ENCODE measurements around the gene SPARCL1.
"Not testable (repeated sequence)": the region's sequence is repeated elsewhere in the genome, so short reads cannot be mapped to it uniquely, and the experiment has no call there.

SPARCL1 gene

GRCh38 chr4:87498446-87498900 lies 30.7 kb downstream of the SPARCL1 start:
- Histone ChIP-seq H3K4me1 (ENCODE audit: insufficient read depth, low read length) (no peaks in the 10 kb centered on the region), H3K27ac (ENCODE audit: low read length) (no peak overlapping the region), H3K27me3 (ENCODE audit: insufficient read depth, low read length) (no peaks in the 10 kb centered on the region), H3K9ac (ENCODE audit: low read depth, low read length) (no peak overlapping the region), H3K9me3 (ENCODE audit: insufficient read depth, low read depth, low read length) (no peaks in the 10 kb centered on the region), H3K36me3 (ENCODE audit: insufficient read depth, low read depth, low read length) (no peaks in the 10 kb centered on the region), H3K4me3 (ENCODE audit: low read length) (no peak overlapping the region)

DNA sequence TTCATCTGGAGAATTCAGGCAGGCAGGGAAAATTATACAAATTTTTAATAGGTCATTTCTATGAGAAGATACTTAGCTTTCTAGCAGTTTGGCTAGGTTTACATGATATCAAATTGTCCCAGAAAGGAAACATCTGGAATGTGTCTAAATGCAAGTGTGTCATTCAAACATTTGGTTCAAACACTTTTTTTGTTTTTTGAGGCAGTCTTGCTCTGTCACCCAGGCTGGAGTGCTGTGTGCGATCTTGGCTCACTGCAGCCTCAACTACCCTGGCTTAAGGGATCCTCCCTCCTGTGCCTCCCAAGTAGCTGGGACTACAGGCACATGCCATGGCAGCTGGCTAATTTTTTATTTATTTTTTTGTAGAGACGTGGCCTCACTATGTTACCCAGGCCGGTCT lies 31.6 kb downstream of the SPARCL1 start:
- Histone ChIP-seq H3K9me3 (ENCODE audit: insufficient read depth, low read depth, low read length) (no peaks in the 10 kb centered on the region), H3K4me1 (ENCODE audit: insufficient read depth, low read length) (no peaks in the 10 kb centered on the region), H3K27ac (ENCODE audit: low read length) (no peak overlapping the region), H3K36me3 (ENCODE audit: insufficient read depth, low read depth, low read length) (no peaks in the 10 kb centered on the region), H3K27me3 (ENCODE audit: insufficient read depth, low read length) (no peaks in the 10 kb centered on the region), H3K4me3 (ENCODE audit: low read length) (no peak overlapping the region), H3K9ac (ENCODE audit: low read depth, low read length) (no peak overlapping the region)

- no peak overlapping the region for H3K9ac ChIP-seq (ENCODE audit: low read depth, low read length)
- no peaks in the 10 kb centered on the region for H3K27me3 ChIP-seq (ENCODE audit: insufficient read depth, low read length)
- H3K27ac ChIP-seq (ENCODE audit: low read length) = no peak overlapping the region
- no peaks in the 10 kb centered on the region for H3K4me1 ChIP-seq (ENCODE audit: insufficient read depth, low read length)
- no peaks in the 10 kb centered on the region for H3K9me3 ChIP-seq (ENCODE audit: insufficient read depth, low read depth, low read length)
- H3K36me3 ChIP-seq (ENCODE audit: insufficient read depth, low read depth, low read length) = no peaks in the 10 kb centered on the region
- H3K4me3 ChIP-seq (ENCODE audit: low read length) = no peak overlapping the region
Observed at GRCh38 chr4:87497159-87497558, 32.0 kb downstream of the SPARCL1 start.

DNA sequence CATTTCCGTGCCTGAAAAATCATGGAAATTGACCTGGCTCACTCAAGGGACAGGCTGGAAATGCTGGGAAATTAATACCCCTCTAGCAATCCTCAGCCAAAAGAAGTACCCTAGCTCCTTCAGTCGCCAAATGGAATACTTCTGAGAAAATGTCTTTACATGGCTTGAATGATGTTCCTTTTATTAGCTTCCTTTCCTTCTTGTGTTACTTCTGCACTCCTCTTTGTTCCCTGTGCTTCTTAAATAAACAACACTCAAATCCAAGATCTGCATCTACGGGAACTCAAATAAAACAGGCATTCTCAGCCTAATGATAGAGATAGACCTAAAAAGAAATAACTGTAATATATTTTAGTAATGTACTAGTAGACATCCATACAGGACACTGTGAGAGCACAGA lies 36.1 kb downstream of the SPARCL1 start:
- no peaks in the 10 kb centered on the region for H3K27me3 ChIP-seq (ENCODE audit: insufficient read depth, low read length)
- no peaks in the 10 kb centered on the region for H3K36me3 ChIP-seq (ENCODE audit: insufficient read depth, low read depth, low read length)
- no peak overlapping the region for H3K9ac ChIP-seq (ENCODE audit: low read depth, low read length)
- peaks cover 15% of the 10 kb centered on the region for H3K4me1 ChIP-seq (ENCODE audit: insufficient read depth, low read length)
- H3K4me3 ChIP-seq (ENCODE audit: low read length) = no peak overlapping the region
- H3K9me3 ChIP-seq (ENCODE audit: insufficient read depth, low read depth, low read length) = peaks cover 6% of the 10 kb centered on the region; the same call in 1 of the 2 replicates
- no peak overlapping the region for H3K27ac ChIP-seq (ENCODE audit: low read length)

DNA sequence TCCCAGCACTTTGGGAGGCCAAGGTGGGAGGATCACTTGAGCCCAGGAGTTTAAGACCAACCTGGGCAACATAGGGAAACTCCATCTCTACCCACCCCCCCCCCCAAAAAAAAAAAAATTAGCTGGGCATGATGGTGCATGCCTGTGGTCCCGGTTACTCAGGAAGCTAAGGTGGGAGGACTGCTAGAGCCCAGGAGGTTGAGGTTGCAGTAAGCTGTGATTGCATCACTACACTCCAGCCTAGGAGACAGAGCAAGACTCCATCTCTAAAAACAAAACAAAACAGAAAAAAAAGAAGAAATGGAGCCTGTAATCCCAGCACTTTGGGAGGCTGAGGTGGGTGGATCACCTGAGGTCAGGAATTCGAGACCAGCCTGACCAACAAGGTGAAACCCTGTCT lies 37.3 kb downstream of the SPARCL1 start:
- not testable (repeated sequence) for H3K36me3 ChIP-seq (ENCODE audit: insufficient read depth, low read depth, low read length); H3K27me3 ChIP-seq (ENCODE audit: insufficient read depth, low read length); H3K27ac ChIP-seq (ENCODE audit: low read length); H3K4me3 ChIP-seq (ENCODE audit: low read length); H3K9me3 ChIP-seq (ENCODE audit: insufficient read depth, low read depth, low read length); H3K9ac ChIP-seq (ENCODE audit: low read depth, low read length)
- peaks cover 15% of the 10 kb centered on the region for H3K4me1 ChIP-seq (ENCODE audit: insufficient read depth, low read length)

DNA sequence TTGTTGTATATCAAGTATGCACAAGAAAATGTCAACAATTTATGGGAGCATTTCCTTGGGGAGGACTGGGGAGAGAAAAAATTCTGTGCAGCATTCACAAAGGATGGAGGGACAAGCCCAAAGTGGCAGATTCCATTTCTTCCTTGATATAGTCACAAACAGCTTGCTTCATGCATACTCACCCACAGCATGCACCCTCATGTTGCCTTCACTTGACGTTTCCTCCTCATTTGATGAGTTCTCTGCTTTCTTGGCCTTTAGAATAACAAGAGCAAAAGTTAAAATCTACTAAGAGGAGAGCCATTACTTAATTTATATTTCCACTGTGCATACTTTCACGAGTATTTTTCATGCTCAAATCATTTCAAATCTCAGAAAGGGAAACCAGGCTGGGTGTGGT lies 37.7 kb downstream of the SPARCL1 start:
- Histone ChIP-seq H3K4me1 (ENCODE audit: insufficient read depth, low read length) (peaks cover 15% of the 10 kb centered on the region), H3K27ac (ENCODE audit: low read length) (no peak overlapping the region), H3K9ac (ENCODE audit: low read depth, low read length) (no peak overlapping the region), H3K9me3 (ENCODE audit: insufficient read depth, low read depth, low read length) (peaks cover 8% of the 10 kb centered on the region; the same call in 1 of the 2 replicates), H3K27me3 (ENCODE audit: insufficient read depth, low read length) (no peaks in the 10 kb centered on the region), H3K4me3 (ENCODE audit: low read length) (no peak overlapping the region), H3K36me3 (ENCODE audit: insufficient read depth, low read depth, low read length) (no peaks in the 10 kb centered on the region)

DNA sequence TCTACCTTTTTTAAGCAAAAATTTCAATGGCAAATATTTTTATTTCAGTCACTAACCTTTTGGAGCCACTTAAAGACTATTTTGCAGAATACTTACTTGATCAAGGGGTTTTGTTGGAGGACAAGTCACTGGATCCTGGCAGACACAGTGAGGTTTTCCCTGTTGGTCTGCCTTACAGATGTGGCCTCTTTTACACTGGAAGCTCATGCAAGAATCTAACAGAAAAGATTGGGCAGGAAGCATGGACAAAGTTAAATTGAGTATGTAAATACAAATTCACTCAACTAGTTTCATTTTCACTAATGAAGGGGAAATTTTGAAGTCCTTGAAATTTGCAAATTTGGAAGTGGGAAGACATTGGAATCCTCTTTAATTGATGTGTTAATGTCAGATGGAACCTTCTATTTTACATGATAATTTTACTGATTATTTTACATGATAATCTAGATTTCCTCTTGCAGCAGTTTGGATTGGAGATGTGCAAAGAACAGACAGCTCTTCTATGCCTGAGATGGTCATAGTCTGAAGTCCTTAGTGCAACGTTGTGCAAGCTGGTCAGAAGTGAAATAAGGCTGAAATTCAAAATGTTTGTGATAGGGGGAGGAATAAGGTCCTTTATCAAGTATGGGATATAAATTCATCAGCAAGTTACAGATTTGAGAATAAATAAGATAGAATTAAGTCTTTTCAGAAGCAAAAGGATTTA lies 38.4 kb downstream of the SPARCL1 start:
- Histone ChIP-seq H3K27ac (ENCODE audit: low read length) (peak overlapping the region; percentile 56), H3K4me3 (ENCODE audit: low read length) (no peak overlapping the region; the same call in 1 of the 2 replicates), H3K9me3 (ENCODE audit: insufficient read depth, low read depth, low read length) (peaks cover 8% of the 10 kb centered on the region; the same call in 1 of the 2 replicates), H3K36me3 (ENCODE audit: insufficient read depth, low read depth, low read length) (no peaks in the 10 kb centered on the region), H3K4me1 (ENCODE audit: insufficient read depth, low read length) (peaks cover 15% of the 10 kb centered on the region), H3K9ac (ENCODE audit: low read depth, low read length) (no peak overlapping the region), H3K27me3 (ENCODE audit: insufficient read depth, low read length) (no peaks in the 10 kb centered on the region)

DNA sequence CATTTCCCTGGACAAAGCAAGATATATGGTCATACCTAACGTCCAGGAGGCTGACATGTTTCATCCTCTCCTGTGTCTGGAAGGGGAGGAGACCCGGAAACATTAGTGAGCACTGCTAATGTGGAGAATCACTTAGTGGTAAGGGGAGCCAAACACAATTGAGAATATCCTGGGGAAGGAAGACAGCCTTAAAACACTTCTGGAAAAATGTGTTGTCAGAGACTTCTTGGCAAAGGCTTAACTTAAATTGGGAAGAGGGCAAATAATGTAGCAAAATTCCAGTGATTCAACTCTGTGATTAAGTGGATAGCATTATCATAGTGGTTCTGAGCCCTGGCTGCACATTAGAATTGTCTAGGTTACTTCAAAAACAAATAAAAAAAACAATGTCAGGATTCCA lies 39.5 kb downstream of the SPARCL1 start:
- peaks cover 8% of the 10 kb centered on the region; the same call in 1 of the 2 replicates for H3K9me3 ChIP-seq (ENCODE audit: insufficient read depth, low read depth, low read length)
- H3K4me3 ChIP-seq (ENCODE audit: low read length) = no peak overlapping the region
- no peaks in the 10 kb centered on the region for H3K36me3 ChIP-seq (ENCODE audit: insufficient read depth, low read depth, low read length)

DNA sequence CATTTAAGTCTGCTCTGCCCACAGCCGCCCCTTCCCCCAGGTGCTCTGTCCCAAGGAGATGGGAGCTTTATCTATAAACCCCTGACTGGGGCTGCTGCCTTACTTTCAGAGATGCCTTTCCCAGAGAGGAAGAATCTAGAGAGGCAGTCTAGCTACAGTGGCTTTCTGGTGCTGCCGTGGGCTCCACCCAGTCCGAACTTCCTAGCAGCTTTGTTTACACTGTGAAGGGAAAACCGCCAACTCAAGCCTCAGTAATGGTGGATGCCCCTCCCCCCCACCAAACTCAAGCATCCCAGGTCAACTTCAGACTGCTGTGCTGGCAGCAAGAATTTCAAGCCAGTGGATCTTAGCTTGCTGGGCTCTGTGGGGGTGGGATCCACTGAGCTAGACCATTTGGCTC lies 40.5 kb downstream of the SPARCL1 start:
- not testable (repeated sequence) for H3K9ac ChIP-seq (ENCODE audit: low read depth, low read length); H3K27me3 ChIP-seq (ENCODE audit: insufficient read depth, low read length); H3K9me3 ChIP-seq (ENCODE audit: insufficient read depth, low read depth, low read length); H3K27ac ChIP-seq (ENCODE audit: low read length); H3K4me3 ChIP-seq (ENCODE audit: low read length); H3K36me3 ChIP-seq (ENCODE audit: insufficient read depth, low read depth, low read length)
- H3K4me1 ChIP-seq (ENCODE audit: insufficient read depth, low read length) = peaks cover 15% of the 10 kb centered on the region

More for the DNA sequence above, 39.5 kb downstream of the SPARCL1 start:
- no peak overlapping the region for H3K9ac ChIP-seq (ENCODE audit: low read depth, low read length)
- H3K27ac ChIP-seq (ENCODE audit: low read length) = no peak overlapping the region
- no peaks in the 10 kb centered on the region for H3K27me3 ChIP-seq (ENCODE audit: insufficient read depth, low read length)
- H3K4me1 ChIP-seq (ENCODE audit: insufficient read depth, low read length) = peaks cover 15% of the 10 kb centered on the region

GRCh38 chr4:87483247-87483646 lies 45.9 kb downstream of the SPARCL1 start:
- H3K9me3 ChIP-seq (ENCODE audit: insufficient read depth, low read depth, low read length); H3K4me1 ChIP-seq (ENCODE audit: insufficient read depth, low read length); H3K9ac ChIP-seq (ENCODE audit: low read depth, low read length); H3K27ac ChIP-seq (ENCODE audit: low read length); H3K36me3 ChIP-seq (ENCODE audit: insufficient read depth, low read depth, low read length); H3K27me3 ChIP-seq (ENCODE audit: insufficient read depth, low read length); H3K4me3 ChIP-seq (ENCODE audit: low read length): not testable (repeated sequence)

GRCh38 chr4:87481377-87481776 lies 47.8 kb downstream of the SPARCL1 start:
- H3K4me1 ChIP-seq (ENCODE audit: insufficient read depth, low read length) = peaks cover 6% of the 10 kb centered on the region; the same call in 1 of the 2 replicates

GRCh38 chr4:87478732-87479250 lies 50.4 kb downstream of the SPARCL1 start:
- H3K9ac ChIP-seq (ENCODE audit: low read depth, low read length) = no peak overlapping the region
- no peaks in the 10 kb centered on the region for H3K9me3 ChIP-seq (ENCODE audit: insufficient read depth, low read depth, low read length)
- no peaks in the 10 kb centered on the region for H3K27me3 ChIP-seq (ENCODE audit: insufficient read depth, low read length)
- H3K27ac ChIP-seq (ENCODE audit: low read length) = no peak overlapping the region
- H3K36me3 ChIP-seq (ENCODE audit: insufficient read depth, low read depth, low read length) = no peaks in the 10 kb centered on the region
- H3K4me1 ChIP-seq (ENCODE audit: insufficient read depth, low read length) = peaks cover 6% of the 10 kb centered on the region; the same call in 1 of the 2 replicates
- no peak overlapping the region for H3K4me3 ChIP-seq (ENCODE audit: low read length)

More at GRCh38 chr4:87481377-87481776, 47.8 kb downstream of the SPARCL1 start:
- H3K36me3 ChIP-seq (ENCODE audit: insufficient read depth, low read depth, low read length) = no peaks in the 10 kb centered on the region
- no peak overlapping the region for H3K4me3 ChIP-seq (ENCODE audit: low read length)
- H3K9ac ChIP-seq (ENCODE audit: low read depth, low read length) = no peak overlapping the region
- no peak overlapping the region for H3K27ac ChIP-seq (ENCODE audit: low read length)
- H3K27me3 ChIP-seq (ENCODE audit: insufficient read depth, low read length) = no peaks in the 10 kb centered on the region
- no peaks in the 10 kb centered on the region for H3K9me3 ChIP-seq (ENCODE audit: insufficient read depth, low read depth, low read length)
